D721Med (cell line): Measurements from ENCODE around the gene TOM1L2.
"Not testable (repeated sequence)": the region's sequence is repeated elsewhere in the genome, so short reads cannot be mapped to it uniquely, and the experiment has no call there.

ENCODE experiments used
- DNase-seq: peaks from one replicate; pipeline ENCODE4 v3.0.0; 2011; ENCODE audit warnings: low spot score; ENCODE audit not compliant: insufficient read length
- FAIRE-seq: peaks from 2 replicates; lab custom pipeline; 2011; peaks lifted over from hg19 to GRCh38; lab: Jason Lieb, UNC
- CTCF ChIP-seq: IDR thresholded peaks from 2 replicates; pipeline ENCODE4 v1.5.1; 2012; ENCODE audit warnings: mild to moderate bottlenecking, control low read depth; ENCODE audit not compliant: insufficient read depth; ENCODE audit errors: missing control alignments

Gene TOM1L2

DNA sequence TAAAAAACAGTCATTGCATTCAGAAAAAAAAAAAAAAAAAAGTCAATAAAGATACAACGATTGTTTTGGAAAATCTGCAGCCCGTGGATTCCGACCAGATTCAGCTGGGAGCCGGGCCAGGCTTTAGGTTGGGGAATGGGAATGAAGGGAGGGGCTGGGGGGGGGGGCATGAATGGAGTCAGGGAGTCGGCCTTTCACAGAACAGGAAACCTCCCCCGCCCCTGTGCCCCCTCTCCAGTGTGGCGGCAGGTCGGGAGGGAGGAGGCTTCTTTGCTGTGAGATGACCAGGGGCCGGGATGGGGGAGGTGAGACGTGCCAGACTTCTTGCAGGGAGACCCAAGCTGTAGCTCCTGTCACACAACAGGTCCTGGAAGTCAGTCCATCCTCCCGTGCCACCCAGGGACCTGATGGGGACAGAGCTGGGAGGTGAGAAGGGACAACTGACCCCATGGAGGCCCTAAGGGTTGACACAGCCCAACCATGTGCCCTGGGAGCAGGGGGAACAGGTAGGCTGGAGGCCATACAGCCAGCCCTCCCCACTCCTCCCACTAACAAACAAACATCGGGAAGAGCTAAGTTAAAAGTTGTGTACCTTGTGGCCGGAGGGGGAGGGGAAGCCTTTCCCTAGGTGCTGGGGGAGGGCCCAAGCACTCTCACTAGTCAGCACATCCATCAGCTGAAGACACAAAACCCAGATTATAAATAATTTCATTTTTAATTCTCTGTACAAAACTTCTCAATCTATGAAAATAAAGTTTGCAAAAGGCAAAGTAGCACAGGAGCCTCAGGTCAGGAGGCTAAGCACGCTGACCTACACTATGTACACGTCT, 160.6 kb downstream of the TOM1L2 start:
- no peak for FAIRE-seq
- DNase-seq: no peak
- no peak for TF ChIP-seq CTCF

- no peak for TF ChIP-seq CTCF
- no peak for FAIRE-seq
- DNase-seq: no peak
Observed at GRCh38 chr17:17810895-17811248, 161.3 kb downstream of the TOM1L2 start.

DNA sequence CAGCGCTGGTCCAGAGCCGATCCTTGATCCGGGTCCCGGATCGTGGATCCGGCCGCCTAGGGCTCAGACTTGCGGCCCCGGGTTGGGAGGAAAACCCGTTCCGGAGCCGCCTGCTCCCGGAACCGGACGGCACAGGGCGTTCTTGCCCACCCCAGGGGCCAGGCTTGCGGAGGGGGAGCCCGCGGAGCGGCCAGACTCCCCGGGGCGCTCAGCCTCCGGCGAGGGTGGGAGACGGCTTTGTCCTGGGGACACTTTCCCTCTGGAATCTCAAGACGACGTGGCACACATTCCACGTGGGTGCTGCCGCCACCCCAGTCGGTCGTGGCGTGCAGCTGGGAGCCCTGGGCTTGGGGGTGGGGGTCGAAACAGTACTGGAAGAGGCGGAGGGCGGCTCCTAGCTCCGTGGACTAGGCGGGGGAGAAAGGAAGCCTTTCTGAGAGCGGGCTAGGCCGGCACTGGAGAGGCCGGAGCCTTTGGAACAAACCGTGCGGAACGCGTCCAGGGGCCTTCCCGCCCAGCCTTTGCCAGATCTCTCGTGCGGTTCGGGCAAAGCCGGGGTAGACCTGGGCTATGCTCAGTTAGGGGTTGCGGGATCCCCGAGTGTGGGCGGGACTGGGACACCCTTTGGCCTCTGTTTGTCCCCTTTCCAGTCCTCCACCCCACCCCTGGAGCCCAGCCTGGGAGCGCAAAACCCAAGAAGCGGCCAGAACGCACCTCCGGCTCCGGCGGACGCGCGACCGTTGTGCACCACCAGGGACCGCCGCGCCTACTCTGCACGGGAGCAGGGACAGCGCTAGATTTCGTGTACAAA, 161.9 kb downstream of the TOM1L2 start:
- no peak for TF ChIP-seq CTCF
- no peak for FAIRE-seq
- no peak for DNase-seq

DNA sequence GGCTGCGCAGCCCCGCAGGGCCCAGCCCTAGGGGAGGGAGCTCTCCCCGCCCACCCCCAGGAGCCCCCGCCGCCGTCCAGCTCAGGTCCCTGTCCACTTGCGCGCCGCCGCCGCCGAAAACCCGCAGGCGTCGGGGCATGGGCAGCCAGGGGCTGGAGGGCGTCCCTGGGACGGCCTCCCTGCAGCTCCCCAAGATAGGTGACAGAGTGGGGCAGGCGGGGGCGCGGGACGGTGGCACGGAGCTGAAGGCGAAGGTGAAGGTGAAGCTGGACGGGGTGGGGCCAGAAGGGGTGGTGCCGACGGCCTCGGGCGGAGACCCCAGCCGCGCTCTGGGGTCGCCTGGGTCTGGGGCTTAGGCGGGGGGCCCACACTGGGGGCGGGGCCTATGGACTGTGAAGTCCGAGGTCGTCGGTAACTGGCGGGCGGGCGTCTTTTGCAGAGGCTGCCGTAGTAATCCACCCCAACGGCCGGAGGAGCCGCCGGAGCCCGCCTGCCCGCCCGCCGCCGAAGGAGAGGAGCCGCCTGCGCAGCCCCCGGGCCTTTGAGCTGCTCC, 162.6 kb downstream of the TOM1L2 start:
- DNase-seq (no peak), FAIRE-seq (no peak)
- no peak for TF ChIP-seq CTCF

DNA sequence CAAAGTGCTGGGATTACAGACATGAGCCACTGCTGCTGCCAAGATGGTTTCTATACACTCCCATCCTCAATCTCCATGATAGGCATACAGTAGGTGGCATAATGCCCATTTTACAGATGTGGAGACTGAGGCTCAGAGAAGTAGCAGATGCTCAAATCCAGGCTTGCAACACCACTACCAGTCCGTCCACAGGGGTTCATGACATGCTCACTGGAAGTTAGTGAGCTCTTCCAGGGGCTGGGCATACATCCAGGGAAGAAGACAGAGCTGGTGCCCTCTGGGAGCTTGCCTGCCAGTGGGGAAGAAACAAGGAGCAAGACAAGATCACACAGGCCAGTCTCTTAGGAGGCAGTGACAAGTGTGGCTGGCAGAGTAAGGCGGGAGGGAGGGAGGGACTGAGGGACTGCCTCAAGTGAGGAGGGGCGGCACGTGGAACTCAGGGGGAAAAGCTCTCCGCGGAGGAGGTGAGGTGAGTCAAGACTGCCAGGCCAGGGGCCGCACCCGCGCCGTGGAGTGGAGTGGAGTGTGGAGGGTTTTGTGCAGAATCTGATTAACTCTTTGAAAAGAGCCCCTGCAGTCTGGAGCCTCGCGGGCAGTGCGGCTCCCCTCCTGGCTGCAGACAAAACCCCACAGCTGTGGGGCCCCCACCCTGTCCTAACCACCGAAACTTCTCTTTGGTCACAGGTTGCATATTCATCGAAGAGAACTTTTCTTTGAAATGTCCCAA, 163.3 kb downstream of the TOM1L2 start:
- no peak for TF ChIP-seq CTCF
- DNase-seq (no peak), FAIRE-seq (no peak)

DNA sequence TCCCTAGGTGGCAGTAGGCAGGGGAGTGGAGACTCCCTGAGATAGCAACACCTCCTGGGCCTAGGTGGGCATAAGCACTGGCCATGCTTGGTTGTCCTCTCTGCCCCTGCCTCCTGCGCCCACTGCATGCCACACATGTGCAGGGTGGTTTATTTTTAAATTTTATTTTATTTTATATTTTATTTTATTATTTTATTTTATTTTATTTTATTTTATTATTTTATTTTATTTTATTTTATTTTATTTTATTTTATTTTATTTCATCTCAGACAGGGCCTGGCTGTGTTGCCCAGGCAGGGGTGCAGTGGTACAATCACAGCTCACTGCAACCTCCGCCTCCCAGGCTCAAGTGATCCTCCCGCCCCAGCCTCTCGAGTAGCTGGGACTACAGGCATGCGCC, 164.0 kb downstream of the TOM1L2 start:
- not testable (repeated sequence) for FAIRE-seq, DNase-seq

- TF ChIP-seq CTCF: no peak
- FAIRE-seq (no peak), DNase-seq (no peak)
Observed at GRCh38 chr17:17807440-17807839, 164.8 kb downstream of the TOM1L2 start.
